Stomach (tissue), 9 donors: Measurements from ENCODE around the gene C12orf76. TPM values are rescaled to one million over a fixed set of nuclear protein-coding genes. Genes with fewer than 3 reads are reported as not detected.
A peak's percentile ranks its signal among the peaks of the same experiment; 100 is the strongest.

Source experiments
- DNase-seq, 2 donors: peaks; one replicate each; pipeline versions ENCODE4 v3.0.0 to v3.0.0-alpha.2; 2013 to 2019
- H3K27ac ChIP-seq, 5 donors: fragments of 200-600 bp in 4 of 5; sonication (generic) in 4 of 5; one replicate each; pipeline ENCODE4 v1.5.1; 2013 to 2019; ENCODE audit warnings: mild to moderate bottlenecking in 1 of 5, moderate library complexity in 1 of 5
- H3K27me3 ChIP-seq, 3 donors: fragments of 200-600 bp; sonication (generic); one replicate each; pipeline ENCODE4 v1.5.1; 2017 to 2019; ENCODE audit warnings: mixed run types in 1 of 3
- H3K36me3 ChIP-seq, 4 donors: fragments of 200-600 bp; sonication (generic); 1 replicate in 3 of 4; 2 replicates in 1 of 4; pipeline ENCODE4 v1.5.1; 2016 to 2019
- H3K4me1 ChIP-seq, 4 donors: fragments of 200-600 bp; sonication (generic); one replicate each; pipeline ENCODE4 v1.5.1; 2016 to 2019
- H3K4me3 ChIP-seq, 4 donors: fragments of 200-600 bp; sonication (generic) in 3 of 4; one replicate each; pipeline ENCODE4 v1.5.1; 2016 to 2019; ENCODE audit warnings: mild to moderate bottlenecking in 1 of 4
- H3K9me3 ChIP-seq, 4 donors: fragments of 200-600 bp; sonication (generic); one replicate each; pipeline ENCODE4 v1.5.1; 2016 to 2019
- CTCF ChIP-seq, 7 experiments: fragments of 450-650 bp in 4 of 7; fragments of 200-600 bp in 3 of 7; sonication (generic) in 3 of 7; IDR thresholded peaks; one replicate each; pipeline ENCODE4 v1.5.1; 2016 to 2019; ENCODE audit warnings: antibody characterized with exemption in 7 of 7, control low read depth in 2 of 7, mild to moderate bottlenecking in 1 of 7
- EP300 ChIP-seq: sonication (generic); formaldehyde crosslinking; IDR thresholded peaks from one replicate; pipeline ENCODE4 v1.6.1; 2017; ENCODE audit warnings: antibody characterized with exemption
- POLR2A ChIP-seq, 4 donors: fragments of 450-650 bp; IDR thresholded peaks; one replicate each; pipeline ENCODE4 v1.6.1; 2016; ENCODE audit warnings: antibody characterized with exemption in 4 of 4, control low read depth in 2 of 4, mild to moderate bottlenecking in 1 of 4, moderate library complexity in 1 of 4
- POLR2AphosphoS5 ChIP-seq, 3 donors: sonication (generic); formaldehyde crosslinking; IDR thresholded peaks; one replicate each; pipeline ENCODE4 v1.6.1; 2016; ENCODE audit warnings: antibody characterized with exemption in 3 of 3
- WGBS, 5 donors: extraction: QIAGEN DNeasy Blood & Tissue Kit in 3 of 5; methylation state at CpG; one replicate each; pipeline versions ENCODE4 v1.1.5 to v1.1.7; 2013 to 2018; 5-methylcytosine and 5-hydroxymethylcytosine counted together
- intact Hi-C: fragments of 100-400 bp; cut with DNase I; formaldehyde crosslinking; loops from one replicate; pipeline ENCODE4 v1.15.1; 2023; ENCODE audit warnings: low total_unique reads
- polyA plus RNA-seq, 3 donors: library from polyadenylated mRNA; stranded (reverse); fragments of 200-250 nt; gene quantifications; one replicate each; pipeline ENCODE4 v1.2.3, GENCODE V29; 2013
- total RNA-seq, 5 donors: library from RNA; depleted of rRNA; stranded (reverse); fragments of >200 nt; gene quantifications; one replicate each; pipeline versions ENCODE4 v1.1.0 to v1.2.3, GENCODE V29; 2014 to 2016
- donor health status: healthy with polysubstance abuse.
- donor health status: Bipolar disorder and iron deficiency.
- donor health status: healthy.

C12orf76 gene
- total and polyA plus RNA-seq, 8 donors, result 7.0 to 44.2 (median 12.3) TPM

GRCh38 chr12:109999983-110000505 lies 48.3 kb downstream of the C12orf76 start:
- intact Hi-C loops, result no loop called here
- Histone ChIP-seq H3K4me1 (peaks cover 31 to 82% (median 62%) of the 10 kb centered on the region in 4 donors), H3K27me3 (no peaks in the 10 kb centered on the region), H3K27ac (peak overlapping the region; percentile 84 to 91 (median 87)), H3K36me3 (peaks cover 0 to 7% (median 5%) of the 10 kb centered on the region in 4 donors), H3K4me3 (peak overlapping the region; percentile 94 to 100 (median 96)), H3K9me3 (no peaks in the 10 kb centered on the region)
- TF ChIP-seq POLR2AphosphoS5 (IDR thresholded peaks at IDR 0.05), result peak in 1 of 3 donors; percentile 33
- no peak for TF ChIP-seq POLR2A (IDR thresholded peaks at IDR 0.05)
- 0 to 2% (median 1%) methylated on average over 17 of the region's 17 CpGs for WGBS, 5 donors
- DNase-seq, result peak; percentile 35 to 68

- H3K27ac ChIP-seq, result peak overlapping the region; percentile 84 to 91 (median 87)
- TF ChIP-seq EP300 (no peak), POLR2A (IDR thresholded peaks at IDR 0.05) (no peak), CTCF (IDR thresholded peaks at IDR 0.05) (no peak), POLR2AphosphoS5 (IDR thresholded peaks at IDR 0.05) (no peak)
- peak overlapping the region; percentile 94 to 100 (median 96) for H3K4me3 ChIP-seq
- WGBS, 5 donors, result 0 to 1% (median 1%) methylated on average over 14 to 27 of the region's 27 CpGs
- H3K9me3 ChIP-seq, result no peaks in the 10 kb centered on the region
- H3K4me1 ChIP-seq, result peaks cover 35 to 82% (median 65%) of the 10 kb centered on the region in 4 donors
- no peak for DNase-seq
- H3K36me3 ChIP-seq, result peaks cover 0 to 7% (median 5%) of the 10 kb centered on the region in 4 donors
- intact Hi-C loops, result no loop called here
- H3K27me3 ChIP-seq, result no peaks in the 10 kb centered on the region
Observed at GRCh38 chr12:109999649-109999971, 48.7 kb downstream of the C12orf76 start.

- Histone ChIP-seq H3K9me3 (no peaks in the 10 kb centered on the region), H3K36me3 (peaks cover 0 to 7% (median 5%) of the 10 kb centered on the region in 4 donors), H3K4me3 (peak within 1 kb of the TSS; percentile 94 to 100 (median 96)), H3K27me3 (no peaks in the 10 kb centered on the region), H3K27ac (peak within 1 kb of the TSS; percentile 84 to 91 (median 87)), H3K4me1 (peaks cover 39 to 82% (median 67%) of the 10 kb centered on the region in 4 donors)
- DNase-seq, result peak; percentile 88 to 97
- intact Hi-C loops, result no loop called here
- WGBS, 5 donors, result 0 to 1% (median 0%) methylated on average over 16 to 62 of the region's 62 CpGs
- no peak for TF ChIP-seq EP300
- peak; percentile 82 to 92 (median 84) for TF ChIP-seq POLR2AphosphoS5 (IDR thresholded peaks at IDR 0.05)
Observed at GRCh38 chr12:109998904-109999648, 49.2 kb downstream of the C12orf76 start, which contains the start of gene ANKRD13A. Gene ANKRD13A (plus strand): TSS chr12:109999430. CDS start chr12:109999689, 259 bp downstream.

- WGBS, 5 donors, result 52 to 62% (median 58%) methylated on average over 9 of the region's 9 CpGs
- H3K4me1 ChIP-seq, result peaks cover 39 to 82% (median 71%) of the 10 kb centered on the region in 4 donors
- intact Hi-C loops, result no loop called here
- H3K9me3 ChIP-seq, result no peaks in the 10 kb centered on the region
- peaks cover 0 to 5% (median 5%) of the 10 kb centered on the region in 4 donors for H3K36me3 ChIP-seq
- DNase-seq, result no peak
- H3K27ac ChIP-seq, result peak overlapping the region in 4 of 5 donors; percentile 84 to 91 (median 88)
- H3K27me3 ChIP-seq, result no peaks in the 10 kb centered on the region
- TF ChIP-seq POLR2AphosphoS5 (IDR thresholded peaks at IDR 0.05) (no peak), POLR2A (IDR thresholded peaks at IDR 0.05) (no peak), EP300 (no peak), CTCF (IDR thresholded peaks at IDR 0.05) (no peak)
- H3K4me3 ChIP-seq, result peak overlapping the region; percentile 94 to 100 (median 96)
Observed at GRCh38 chr12:109998241-109998903, 50.0 kb downstream of the C12orf76 start.

GRCh38 chr12:109997393-109997792 lies 50.9 kb downstream of the C12orf76 start:
- no peak for DNase-seq
- H3K27me3 ChIP-seq, result no peaks in the 10 kb centered on the region
- H3K36me3 ChIP-seq, result peaks cover 0 to 4% (median 0%) of the 10 kb centered on the region in 4 donors
- no peaks in the 10 kb centered on the region for H3K9me3 ChIP-seq
- no peak overlapping the region for H3K27ac ChIP-seq
- no peak overlapping the region for H3K4me3 ChIP-seq
- peaks cover 36 to 81% (median 67%) of the 10 kb centered on the region in 4 donors for H3K4me1 ChIP-seq
- 73 to 84% (median 82%) methylated on average over 4 of the region's 4 CpGs for WGBS, 5 donors
- TF ChIP-seq EP300 (no peak), POLR2A (IDR thresholded peaks at IDR 0.05) (no peak), CTCF (IDR thresholded peaks at IDR 0.05) (no peak), POLR2AphosphoS5 (IDR thresholded peaks at IDR 0.05) (no peak)
- intact Hi-C loops, result no loop called here
